ENCODE measurements around the gene ARHGAP23.

Gene ARHGAP23

GRCh38 chr17:38547444-38547843, 119.2 kb downstream of the ARHGAP23 start:
- H3K4me1 ChIP-seq = peaks cover 6 to 11% (median 9%) of the 10 kb centered on the region in 10 experiments; a peak in 16 of 20 replicates
- no peak for TF ChIP-seq Cebpa-rat (IDR thresholded peaks at IDR 0.05)
- no peak overlapping the region for H3K9ac ChIP-seq
- no peaks in the 10 kb centered on the region for H3K9me3 ChIP-seq (replicated peaks in 1 of 11)
- no peaks in the 10 kb centered on the region for H3K36me3 ChIP-seq
- no peak overlapping the region for H3K4me2 ChIP-seq
- H3K4me3 ChIP-seq = no peak overlapping the region
- no peak overlapping the region for H3K27ac ChIP-seq
- H3K27me3 ChIP-seq = 0 out of 22 replicates have a peak, but pooled peaks cover 0 to 5% (median 0%) of the 10 kb centered on the region in 11 experiments
- no peaks in the 10 kb centered on the region; a peak in 3 of 22 replicates for H4K20me1 ChIP-seq

DNA sequence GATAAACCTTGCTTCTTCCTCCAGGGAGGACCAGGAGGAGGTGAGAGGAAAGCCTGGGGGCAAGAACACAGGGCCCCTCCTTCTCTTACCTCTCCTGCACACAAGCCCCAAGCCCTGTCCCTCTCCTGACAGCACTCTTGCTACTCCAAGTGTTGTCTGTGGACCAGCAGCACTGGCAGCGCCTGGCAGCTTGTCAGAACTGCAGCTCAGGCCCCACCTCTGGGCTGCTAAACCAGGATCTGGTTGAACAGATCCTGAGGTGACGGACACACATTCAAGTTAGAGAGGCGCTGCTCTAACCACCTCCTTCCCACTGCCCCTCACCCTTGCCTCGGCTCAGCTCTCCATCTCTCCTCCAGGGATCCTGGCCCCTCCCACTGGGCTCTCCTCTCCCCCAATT, 121.0 kb downstream of the ARHGAP23 start:
- Histone ChIP-seq H3K9me3 (replicated peaks in 1 of 11) (no peaks in the 10 kb centered on the region), H3K9ac (no peak overlapping the region), H4K20me1 (no peaks in the 10 kb centered on the region; a peak in 3 of 22 replicates), H3K4me1 (peaks cover 0 to 15% (median 9%) of the 10 kb centered on the region in 10 experiments; a peak in 17 of 20 replicates), H3K36me3 (no peaks in the 10 kb centered on the region), H3K4me3 (no peak overlapping the region), H3K27me3 (0 out of 22 replicates have a peak, but pooled peaks cover 0 to 11% (median 0%) of the 10 kb centered on the region in 11 experiments), H3K4me2 (no peak overlapping the region), H3K27ac (no peak overlapping the region)
- TF ChIP-seq Cebpa-rat (IDR thresholded peaks at IDR 0.05) = no peak

DNA sequence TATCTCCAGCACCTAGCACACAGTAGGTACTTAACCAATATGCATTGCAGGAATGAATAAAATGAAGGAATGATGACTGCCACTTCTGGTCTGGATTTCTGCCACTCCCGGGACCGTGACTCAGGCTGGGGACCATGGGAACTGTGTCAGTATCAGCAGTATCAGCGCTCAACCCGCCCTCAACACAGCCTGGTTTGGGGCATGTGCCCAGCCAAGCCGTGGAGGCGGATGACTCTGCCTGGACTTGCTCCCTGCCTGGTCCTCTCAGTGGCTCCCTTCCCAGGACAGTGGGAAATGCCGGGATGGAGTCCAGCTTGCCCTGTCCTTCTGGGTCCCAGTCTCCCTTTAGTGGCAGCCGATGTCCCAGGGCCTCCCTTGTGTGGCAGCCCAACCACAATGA, 122.4 kb downstream of the ARHGAP23 start:
- no peaks in the 10 kb centered on the region; a peak in 3 of 22 replicates for H4K20me1 ChIP-seq
- 0 out of 22 replicates have a peak, but pooled peaks cover 0 to 11% (median 0%) of the 10 kb centered on the region in 11 experiments for H3K27me3 ChIP-seq
- no peak overlapping the region for H3K27ac ChIP-seq
- TF ChIP-seq Cebpa-rat (IDR thresholded peaks at IDR 0.05) = no peak
- no peaks in the 10 kb centered on the region for H3K9me3 ChIP-seq (replicated peaks in 1 of 11)
- no peak overlapping the region for H3K4me2 ChIP-seq
- H3K9ac ChIP-seq = no peak overlapping the region
- H3K4me1 ChIP-seq = peaks cover 0 to 21% (median 14%) of the 10 kb centered on the region in 10 experiments; a peak in 16 of 20 replicates
- no peaks in the 10 kb centered on the region for H3K36me3 ChIP-seq
- H3K4me3 ChIP-seq = no peak overlapping the region

DNA sequence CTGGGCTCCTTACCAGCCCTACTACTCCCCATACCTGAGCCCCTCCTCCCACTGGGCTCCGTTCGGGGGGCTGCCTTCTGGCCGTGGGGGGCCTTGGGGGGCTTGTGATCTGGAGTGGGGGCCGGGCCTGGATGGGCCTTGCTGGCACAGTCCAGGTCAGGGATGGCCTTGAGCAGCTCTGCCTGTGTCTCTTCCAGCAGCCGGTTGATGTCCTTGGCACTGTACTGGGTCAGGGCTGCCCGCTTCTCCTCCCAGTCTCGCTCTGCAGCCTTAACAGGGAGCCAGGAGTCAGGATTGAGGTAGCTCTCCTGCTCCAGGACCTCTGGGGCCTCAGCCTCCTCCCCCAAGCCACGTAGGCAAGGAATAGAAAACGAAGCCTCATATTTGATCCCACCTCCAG, 122.9 kb downstream of the ARHGAP23 start:
- no peak overlapping the region for H3K27ac ChIP-seq

DNA sequence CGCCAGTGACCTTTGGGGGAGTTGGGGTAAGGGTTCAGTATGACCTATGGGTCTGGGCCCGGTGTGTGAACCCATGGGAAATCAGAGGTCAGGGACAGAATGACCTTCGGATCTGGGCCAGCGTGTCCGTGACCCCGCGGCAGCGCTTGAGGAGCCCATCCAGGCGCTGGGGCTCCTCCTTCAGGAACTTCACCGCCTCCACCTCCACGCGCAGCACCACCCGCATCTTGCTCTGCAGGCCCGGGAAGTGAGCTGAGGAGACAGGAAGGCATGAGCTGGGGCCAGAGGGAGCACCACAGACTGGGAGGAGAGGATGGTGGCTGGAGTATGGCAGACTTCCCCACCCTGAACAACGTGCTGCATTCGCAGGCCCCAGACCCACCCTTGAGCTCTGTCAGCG, 124.1 kb downstream of the ARHGAP23 start:
- no peak overlapping the region for H3K9ac ChIP-seq
- H3K9me3 ChIP-seq (replicated peaks in 1 of 11) = no peaks in the 10 kb centered on the region
- peaks cover 0 to 9% (median 0%) of the 10 kb centered on the region in 11 experiments; a peak in 4 of 22 replicates for H4K20me1 ChIP-seq
- no peak for TF ChIP-seq Cebpa-rat (IDR thresholded peaks at IDR 0.05)
- no peak overlapping the region for H3K27ac ChIP-seq
- peaks cover 16 to 38% (median 30%) of the 10 kb centered on the region in 10 experiments for H3K4me1 ChIP-seq
- no peak overlapping the region for H3K4me3 ChIP-seq
- no peak overlapping the region for H3K4me2 ChIP-seq
- H3K27me3 ChIP-seq = peaks cover 0 to 13% (median 0%) of the 10 kb centered on the region in 11 experiments; a peak in 1 of 22 replicates
- H3K36me3 ChIP-seq = no peaks in the 10 kb centered on the region

More for the DNA sequence above, 122.9 kb downstream of the ARHGAP23 start:
- H3K27me3 ChIP-seq = 0 out of 22 replicates have a peak, but pooled peaks cover 0 to 11% (median 0%) of the 10 kb centered on the region in 11 experiments
- no peak for TF ChIP-seq Cebpa-rat (IDR thresholded peaks at IDR 0.05)
- H3K4me1 ChIP-seq = peaks cover 4 to 26% (median 18%) of the 10 kb centered on the region in 10 experiments
- no peaks in the 10 kb centered on the region; a peak in 3 of 22 replicates for H4K20me1 ChIP-seq
- no peak overlapping the region for H3K4me2 ChIP-seq
- H3K9ac ChIP-seq = no peak overlapping the region
- no peak overlapping the region for H3K4me3 ChIP-seq
- no peaks in the 10 kb centered on the region for H3K9me3 ChIP-seq (replicated peaks in 1 of 11)
- H3K36me3 ChIP-seq = no peaks in the 10 kb centered on the region

DNA sequence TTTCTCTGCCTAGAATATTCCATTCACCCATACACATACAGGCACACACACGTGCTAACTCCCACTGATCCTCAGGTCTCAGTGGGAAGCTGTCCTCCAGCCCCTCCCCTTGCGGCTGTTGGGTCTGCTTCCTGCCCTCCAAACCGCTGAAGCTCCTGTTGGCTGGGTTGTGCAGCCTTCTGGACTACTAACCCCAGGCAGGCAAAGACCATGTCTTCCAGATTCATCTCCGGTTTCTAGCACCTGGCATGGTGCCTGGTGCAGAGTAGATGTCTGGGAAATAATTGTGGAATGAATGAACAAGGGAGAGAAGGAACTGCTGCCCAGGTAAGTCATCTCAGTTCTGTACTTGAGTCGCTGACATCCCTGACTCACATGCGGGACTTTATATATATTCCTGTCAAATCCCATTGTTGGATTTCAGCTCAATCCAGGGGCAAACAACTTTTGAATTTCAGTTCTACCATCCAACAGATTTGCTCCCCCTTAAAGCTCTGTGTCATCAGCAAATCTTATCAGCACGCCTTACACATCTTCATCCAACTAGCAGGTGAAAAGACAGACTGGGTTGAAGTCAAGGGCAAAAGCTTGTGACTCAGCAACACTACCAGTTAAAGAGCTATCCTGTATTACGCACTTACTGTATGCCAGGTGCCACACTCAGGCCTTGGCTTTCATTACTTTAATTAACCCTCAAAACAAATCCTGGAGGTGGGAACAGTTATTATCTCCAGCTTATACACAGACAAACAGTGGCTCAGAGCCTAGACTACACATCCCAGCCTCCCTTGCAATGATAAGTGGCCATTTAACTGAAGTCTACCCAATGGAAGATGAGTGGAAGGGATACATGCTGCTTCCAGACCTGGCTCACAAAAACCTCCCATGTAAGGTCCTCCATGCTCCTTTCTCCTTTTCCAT, 126.4 kb downstream of the ARHGAP23 start:
- peaks cover 0 to 14% (median 0%) of the 10 kb centered on the region in 11 experiments; a peak in 4 of 22 replicates for H4K20me1 ChIP-seq
- H3K36me3 ChIP-seq = no peaks in the 10 kb centered on the region
- H3K4me1 ChIP-seq = peaks cover 35 to 57% (median 50%) of the 10 kb centered on the region in 10 experiments
- H3K27me3 ChIP-seq = peaks cover under 1 to 14% (median 9%) of the 10 kb centered on the region in 11 experiments; a peak in 17 of 22 replicates
- H3K4me3 ChIP-seq = no peak overlapping the region
- H3K9me3 ChIP-seq (replicated peaks in 1 of 11) = no peaks in the 10 kb centered on the region
- H3K27ac ChIP-seq = no peak overlapping the region
- TF ChIP-seq Cebpa-rat (IDR thresholded peaks at IDR 0.05) = no peak
- H3K9ac ChIP-seq = no peak overlapping the region; a peak in 1 of 22 replicates
- peak overlapping the region in 10 of 11 experiments; percentile 2 to 69 (median 38); a peak in 19 of 22 replicates for H3K4me2 ChIP-seq

- Histone ChIP-seq H3K9me3 (replicated peaks in 1 of 11) (0 out of 22 replicates have a peak, but pooled peaks cover 0 to 1% (median 0%) of the 10 kb centered on the region in 11 experiments), H4K20me1 (peaks cover 0 to 29% (median 10%) of the 10 kb centered on the region in 11 experiments; a peak in 13 of 22 replicates), H3K36me3 (no peaks in the 10 kb centered on the region), H3K9ac (no peak overlapping the region), H3K4me3 (no peak overlapping the region), H3K4me1 (peaks cover 47 to 69% (median 64%) of the 10 kb centered on the region in 10 experiments), H3K27me3 (peaks cover 16 to 29% (median 25%) of the 10 kb centered on the region in 11 experiments), H3K27ac (no peak overlapping the region), H3K4me2 (peak overlapping the region; percentile 33 to 100 (median 98))
- TF ChIP-seq Cebpa-rat (IDR thresholded peaks at IDR 0.05) = no peak
These were observed 128.0 kb downstream of the ARHGAP23 start for GRCh38 chr17:38556239-38556638.

- Histone ChIP-seq H3K36me3 (no peaks in the 10 kb centered on the region), H3K9ac (peak overlapping the region in 6 of 11 experiments; percentile 5 to 63 (median 47); a peak in 4 of 22 replicates), H3K27ac (no peak overlapping the region), H3K4me3 (peak overlapping the region in 1 of 10 experiments; percentile 59; a peak in 2 of 20 replicates), H3K27me3 (peaks cover 28 to 41% (median 36%) of the 10 kb centered on the region in 11 experiments), H4K20me1 (peaks cover 0 to 41% (median 14%) of the 10 kb centered on the region in 11 experiments; a peak in 15 of 22 replicates), H3K9me3 (replicated peaks in 1 of 11) (peaks cover 0 to 12% (median 0%) of the 10 kb centered on the region in 11 experiments; a peak in 5 of 22 replicates), H3K4me2 (peak overlapping the region; percentile 88 to 100 (median 98)), H3K4me1 (peaks cover 47 to 72% (median 65%) of the 10 kb centered on the region in 10 experiments)
- no peak for TF ChIP-seq Cebpa-rat (IDR thresholded peaks at IDR 0.05)
These were observed 129.1 kb downstream of the ARHGAP23 start for GRCh38 chr17:38557396-38557795.
